H9 (cell line): ENCODE measurements around the gene NTSR1. TPM values are rescaled to one million over a fixed set of nuclear protein-coding genes. Genes with fewer than 3 reads are reported as not detected.

Experiments used
- DNase-seq: peaks from one replicate; pipeline ENCODE4 v3.0.0-alpha.2; 2017
- H2AFZ ChIP-seq: one replicate; pipeline ENCODE4 v1.6.1; 2013; ENCODE audit warnings: mild to moderate bottlenecking, low read length, control low read depth, moderate library complexity
- H2AK5ac ChIP-seq: 2 replicates; pipeline ENCODE4 v1.6.1; 2013; ENCODE audit warnings: low read length, control low read depth, mixed read lengths; ENCODE audit not compliant: insufficient read length
- H2BK120ac ChIP-seq: one replicate; pipeline ENCODE4 v1.6.1; 2013; ENCODE audit warnings: low read depth, mild to moderate bottlenecking, low read length, control low read depth, inconsistent platforms; ENCODE audit not compliant: poor library complexity, severe bottlenecking
- H2BK12ac ChIP-seq: 2 replicates; pipeline ENCODE4 v1.6.1; 2013; ENCODE audit warnings: low read length, control low read depth, mixed read lengths, low read depth; ENCODE audit not compliant: insufficient read length
- H2BK15ac ChIP-seq: 2 replicates; pipeline ENCODE4 v1.6.1; 2013; ENCODE audit warnings: low read depth, low read length, control low read depth
- H2BK20ac ChIP-seq: one replicate; pipeline ENCODE4 v1.6.1; 2013; ENCODE audit warnings: low read depth, mild to moderate bottlenecking, low read length, control low read depth, inconsistent platforms; ENCODE audit not compliant: poor library complexity, severe bottlenecking
- H2BK5ac ChIP-seq: 2 replicates; pipeline ENCODE4 v1.6.1; 2013; ENCODE audit warnings: low read length, control low read depth, mixed read lengths; ENCODE audit not compliant: insufficient read length
- H3K14ac ChIP-seq: 2 replicates; pipeline ENCODE4 v1.6.1; 2013; ENCODE audit warnings: low read length, control low read depth; ENCODE audit not compliant: insufficient read depth
- H3K18ac ChIP-seq: 2 replicates; pipeline ENCODE4 v1.6.1; 2013; ENCODE audit warnings: low read depth, mild to moderate bottlenecking, mixed read lengths, low read length, control low read depth; ENCODE audit not compliant: insufficient read length
- H3K23ac ChIP-seq: 2 replicates; pipeline ENCODE4 v1.6.1; 2013; ENCODE audit warnings: low read length, control low read depth, mixed read lengths, low read depth; ENCODE audit not compliant: insufficient read length
- H3K23me2 ChIP-seq: 2 replicates; pipeline ENCODE4 v1.6.1; 2013; ENCODE audit warnings: low read depth, mild to moderate bottlenecking, mixed read lengths, low read length, control low read depth; ENCODE audit not compliant: insufficient read length, poor library complexity, severe bottlenecking
- H3K27ac ChIP-seq: 2 replicates; pipeline ENCODE4 v1.5.1; 2013; ENCODE audit warnings: low read length, control low read depth, mixed read lengths, low read depth; ENCODE audit not compliant: insufficient read length
- H3K27me3 ChIP-seq: 2 replicates; pipeline ENCODE4 v1.6.1; 2013; ENCODE audit warnings: low read length, control low read depth, inconsistent platforms; ENCODE audit not compliant: insufficient read depth
- H3K4ac ChIP-seq: 2 replicates; pipeline ENCODE4 v1.6.1; 2013; ENCODE audit warnings: low read depth, mild to moderate bottlenecking, control low read depth, inconsistent platforms, low read length, moderate library complexity
- H3K4me1 ChIP-seq: 2 replicates; pipeline ENCODE4 v1.6.1; 2013; ENCODE audit warnings: low read length, control low read depth, inconsistent platforms; ENCODE audit not compliant: insufficient read depth
- H3K4me2 ChIP-seq: 2 replicates; pipeline ENCODE4 v1.6.1; 2013; ENCODE audit warnings: low read length, control low read depth, mixed read lengths; ENCODE audit not compliant: insufficient read length, insufficient read depth
- H3K56ac ChIP-seq: 2 replicates; pipeline ENCODE4 v1.6.1; 2013; ENCODE audit warnings: low read depth, mild to moderate bottlenecking, mixed read lengths, low read length, control low read depth; ENCODE audit not compliant: insufficient read length
- H3K79me1 ChIP-seq: 2 replicates; pipeline ENCODE4 v1.6.1; 2013; ENCODE audit warnings: low read depth, mild to moderate bottlenecking, moderate library complexity, low read length, control low read depth, inconsistent platforms; ENCODE audit not compliant: insufficient read depth, poor library complexity, severe bottlenecking
- H3K79me2 ChIP-seq: 2 replicates; pipeline ENCODE4 v1.6.1; 2013; ENCODE audit warnings: low read length, control low read depth, inconsistent platforms; ENCODE audit not compliant: insufficient read depth
- H3K9ac ChIP-seq: 2 replicates; pipeline ENCODE4 v1.6.1; 2013; ENCODE audit warnings: low read length, control low read depth, mixed read lengths; ENCODE audit not compliant: insufficient read length; ENCODE audit errors: extremely low read depth
- H3K9me3 ChIP-seq: one replicate; pipeline ENCODE4 v1.6.1; 2013; ENCODE audit warnings: low read depth, low read length, inconsistent platforms; ENCODE audit not compliant: control insufficient read depth
- H3T11ph ChIP-seq: one replicate; pipeline ENCODE4 v1.6.1; 2013; ENCODE audit warnings: mild to moderate bottlenecking, low read length, control low read depth, inconsistent platforms
- H4K20me1 ChIP-seq: one replicate; pipeline ENCODE4 v1.6.1; 2013; ENCODE audit not compliant: control insufficient read depth, insufficient read length, insufficient read depth
- H4K5ac ChIP-seq: 2 replicates; pipeline ENCODE4 v1.6.1; 2013; ENCODE audit warnings: low read depth, mild to moderate bottlenecking, mixed read lengths, low read length, control low read depth; ENCODE audit not compliant: insufficient read length
- H4K8ac ChIP-seq: replicated peaks from 2 replicates; pipeline ENCODE4 v1.6.1; 2013; ENCODE audit warnings: low read length, control low read depth, mixed read lengths, low read depth; ENCODE audit not compliant: insufficient read length
- H4K91ac ChIP-seq: 2 replicates; pipeline ENCODE4 v1.6.1; 2013; ENCODE audit warnings: low read depth, mild to moderate bottlenecking, moderate library complexity, mixed read lengths, low read length, control low read depth; ENCODE audit not compliant: insufficient read length
- H3K27ac Mint-ChIP-seq, 3 experiments: 2 replicates in 2 of 3; 3 replicates in 1 of 3; pipeline ENCODE4 v1.8.0; 2020 to 2021; ENCODE audit warnings: mixed read lengths in 3 of 3, mild to moderate bottlenecking in 1 of 3, moderate library complexity in 1 of 3
- H3K27me3 Mint-ChIP-seq: 2 replicates; pipeline ENCODE4 v1.8.0; 2021; ENCODE audit warnings: low read depth, mild to moderate bottlenecking, moderate library complexity, mixed read lengths
- H3K36me3 Mint-ChIP-seq, 3 experiments: 2 replicates in 2 of 3; 3 replicates in 1 of 3; pipeline ENCODE4 v1.8.0; 2020 to 2021; ENCODE audit warnings: low read depth in 3 of 3, mixed read lengths in 3 of 3; ENCODE audit not compliant: insufficient read depth in 1 of 3
- H3K4me1 Mint-ChIP-seq, 2 experiments: 2 replicates each; pipeline ENCODE4 v1.8.0; 2020; ENCODE audit warnings: mixed read lengths in 2 of 2
- H3K4me3 Mint-ChIP-seq, 2 experiments: 2 replicates in 1 of 2; 3 replicates in 1 of 2; pipeline ENCODE4 v1.8.0; 2020 to 2021; ENCODE audit warnings: mild to moderate bottlenecking in 2 of 2, mixed read lengths in 2 of 2, moderate library complexity in 1 of 2
- H3K9me3 Mint-ChIP-seq, 2 experiments: 2 replicates in 1 of 2; 3 replicates in 1 of 2; pipeline ENCODE4 v1.8.0; 2020; ENCODE audit warnings: mild to moderate bottlenecking in 2 of 2, mixed read lengths in 2 of 2, moderate library complexity in 1 of 2
- CTCF ChIP-seq: fragments of 200-600 bp; sonication (generic); conservative IDR thresholded peaks from 3 replicates; pipeline ENCODE4 v1.8.0; 2021; ENCODE audit warnings: antibody characterized with exemption, mild to moderate bottlenecking
- WGBS: extraction: QIAGEN DNeasy Blood & Tissue Kit; methylation state at CpG from one replicate; pipeline ENCODE4 v1.1.7; 2013; ENCODE audit warnings: missing lambda C conversion rate, low lambda C conversion rate, mixed read lengths; ENCODE audit not compliant: insufficient read length; ENCODE audit errors: extremely low coverage; 5-methylcytosine and 5-hydroxymethylcytosine counted together
- total RNA-seq: library from RNA; stranded (reverse); gene quantifications from 2 replicates; pipeline ENCODE4 v1.2.1, GENCODE V29; 2021

NTSR1 gene
- total RNA-seq, 1 experiment from 2014 or later: 0.11 TPM

GRCh38 chr20:62739581-62740285 is 31.1 kb downstream of the NTSR1 start:
- H3K4me1 ChIP-seq: no peaks in the 10 kb centered on the region; the same call in 1 of the 2 replicates

More at GRCh38 chr20:62739581-62740285, 31.1 kb downstream of the NTSR1 start:
- no peak overlapping the region for H3K14ac ChIP-seq
- no peaks in the 10 kb centered on the region for H3K79me2 ChIP-seq
- no peak overlapping the region for H4K8ac ChIP-seq
- no peaks in the 10 kb centered on the region for H3K9me3 ChIP-seq
- no peak overlapping the region for H4K5ac ChIP-seq
- H4K20me1 ChIP-seq: no peaks in the 10 kb centered on the region
- H3T11ph ChIP-seq: no peak overlapping the region
- no peak overlapping the region for H3K18ac ChIP-seq
- no peak overlapping the region for H3K4me2 ChIP-seq
- H2BK15ac ChIP-seq: no peak overlapping the region
- no peak overlapping the region for H2AFZ ChIP-seq
- no peak overlapping the region for H3K56ac ChIP-seq
- TF ChIP-seq CTCF: no peak
- Mint-ChIP-seq H3K27me3 (no peaks in the 10 kb centered on the region; the same call in 1 of the 2 replicates), H3K36me3 (no peaks in the 10 kb centered on the region), H3K9me3 (no peaks in the 10 kb centered on the region), H3K4me3 (no peak overlapping the region), H3K4me1 (peaks cover 15 to 32% of the 10 kb centered on the region in 2 experiments), H3K27ac (peak overlapping the region; percentile 24 to 60 (median 54); a peak in 4 of 7 replicates)
- no peaks in the 10 kb centered on the region for H3K27me3 ChIP-seq
- H3K23ac ChIP-seq: no peak overlapping the region
- no peaks in the 10 kb centered on the region for H3K79me1 ChIP-seq
- no peak overlapping the region for H3K4ac ChIP-seq
- WGBS: no CpG with 5 or more reads among the region's 32 CpGs
- H2BK5ac ChIP-seq: no peak overlapping the region
- no peak overlapping the region for H2BK12ac ChIP-seq
- no peaks in the 10 kb centered on the region for H3K23me2 ChIP-seq
- H3K9ac ChIP-seq: no peak overlapping the region
- no peak overlapping the region for H2AK5ac ChIP-seq
- H2BK20ac ChIP-seq: no peak overlapping the region
- no peak overlapping the region for H3K27ac ChIP-seq
- H2BK120ac ChIP-seq: no peak overlapping the region
- no peak for DNase-seq
- H4K91ac ChIP-seq: no peak overlapping the region
